NCI-H2107 (cell line): ENCODE measurements around the gene TMEM132D.

ENCODE experiments used
- DNase-seq: peaks from one replicate; lab custom pipeline; 2025; lab: John Stamatoyannopoulos, UW

TMEM132D gene

DNA sequence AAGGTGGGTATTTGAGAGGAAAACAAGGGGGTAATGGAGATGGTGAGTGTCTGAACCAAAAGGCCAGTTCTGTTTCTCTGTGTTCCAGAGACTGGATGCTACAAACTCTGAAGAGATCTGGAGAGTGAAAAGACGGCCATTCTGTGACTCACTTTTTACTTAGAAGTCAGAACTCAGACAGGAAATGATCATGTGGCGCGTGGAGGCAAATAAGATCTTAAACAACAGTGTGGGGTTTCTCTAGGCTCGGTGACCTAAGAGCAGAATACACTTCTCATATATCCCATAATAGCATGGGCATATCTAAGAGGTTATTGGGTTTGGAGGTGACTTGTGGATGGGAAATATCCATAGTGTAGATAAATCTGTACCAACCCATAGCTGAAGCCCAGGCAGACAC lies 463.5 kb downstream of the TMEM132D start:
- no peak for DNase-seq

GRCh38 chr12:129434790-129435189 lies 469.0 kb downstream of the TMEM132D start:
- DNase-seq, result no peak

DNA sequence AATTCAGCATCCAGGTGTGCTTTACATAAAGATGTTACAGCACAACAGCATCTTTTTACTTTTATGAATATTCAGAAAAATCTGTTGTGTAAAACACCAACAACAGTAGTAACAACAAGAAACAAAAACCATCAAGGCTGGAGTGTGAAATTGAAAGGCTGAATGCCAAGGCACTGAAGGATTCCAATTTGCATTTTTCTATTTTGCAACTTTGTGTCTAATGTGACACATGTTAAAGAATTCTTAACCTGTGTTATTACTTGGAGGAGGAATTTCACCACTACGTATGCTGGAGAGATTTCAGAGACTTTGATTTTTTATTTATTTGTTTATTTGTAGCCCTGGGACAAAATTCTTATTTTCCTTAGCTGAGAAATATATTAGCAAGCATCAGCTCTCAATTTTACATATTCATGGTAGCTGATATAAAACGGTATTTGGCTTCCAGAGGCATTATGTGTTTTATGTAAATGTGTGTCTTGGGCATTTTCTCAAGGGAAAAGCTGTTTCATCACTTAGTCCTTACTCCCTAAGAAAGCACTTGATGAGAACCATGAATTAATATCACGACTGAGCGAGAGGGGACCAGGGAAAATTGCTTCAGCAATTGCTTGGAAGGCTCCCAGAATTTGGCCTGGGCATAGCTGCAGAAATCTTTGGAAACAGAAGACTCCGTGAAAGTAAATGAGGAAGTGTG lies 475.4 kb downstream of the TMEM132D start:
- no peak for DNase-seq

DNA sequence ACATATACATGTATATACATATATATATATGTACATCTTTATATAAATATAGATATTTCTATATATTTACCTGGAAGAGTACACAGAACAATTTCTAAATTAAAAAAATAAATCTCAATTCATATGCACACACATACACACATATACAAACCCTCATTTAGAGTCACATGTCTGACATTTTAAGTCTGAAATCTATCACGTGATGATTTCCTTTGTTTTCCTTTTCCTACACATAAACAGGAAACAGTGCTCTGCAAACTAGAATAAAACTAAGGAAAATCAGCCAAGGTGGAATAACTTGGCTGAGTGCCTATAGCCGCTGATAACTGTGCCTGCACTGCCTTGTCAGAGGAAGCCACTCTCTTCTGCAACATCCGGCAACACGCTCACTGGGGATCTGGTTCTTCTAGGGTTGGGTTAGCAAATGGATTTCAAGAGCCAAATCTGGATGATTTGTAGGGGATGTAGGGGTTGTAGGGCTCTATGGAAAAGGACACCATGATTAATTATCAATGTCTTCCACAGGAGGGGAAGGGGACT lies 480.7 kb downstream of the TMEM132D start:
- no peak for DNase-seq

- no peak for DNase-seq
Observed at GRCh38 chr12:129413295-129413694, 490.5 kb downstream of the TMEM132D start.

- DNase-seq, result no peak
Observed at GRCh38 chr12:129409281-129409680, 494.5 kb downstream of the TMEM132D start.

DNA sequence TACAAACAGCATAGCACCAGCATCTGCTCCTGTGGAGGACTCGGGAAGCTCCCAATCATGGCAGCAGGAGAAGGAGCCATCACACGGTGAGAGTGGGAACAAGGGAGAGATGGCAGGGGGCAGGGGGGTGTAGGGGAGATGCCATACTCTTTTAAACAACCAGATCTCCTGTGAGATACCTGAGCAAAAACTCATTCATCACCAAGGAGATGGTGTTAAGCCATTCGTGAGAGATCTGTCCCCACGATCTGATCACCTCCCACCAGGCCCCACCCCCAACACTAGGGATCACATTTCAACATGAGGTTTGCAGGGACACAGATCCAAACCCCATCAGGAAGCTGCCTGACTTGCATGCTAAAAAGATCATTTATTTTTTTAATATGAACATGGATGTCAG lies 499.3 kb downstream of the TMEM132D start:
- no peak for DNase-seq

- no peak for DNase-seq
Observed at GRCh38 chr12:129401572-129401971, 502.3 kb downstream of the TMEM132D start.

GRCh38 chr12:129394177-129394825 lies 509.5 kb downstream of the TMEM132D start:
- no peak for DNase-seq

GRCh38 chr12:129393357-129393937 lies 510.4 kb downstream of the TMEM132D start:
- no peak for DNase-seq

GRCh38 chr12:129385637-129385990 lies 518.2 kb downstream of the TMEM132D start:
- no peak for DNase-seq

GRCh38 chr12:129383956-129384355 lies 519.9 kb downstream of the TMEM132D start:
- no peak for DNase-seq

DNA sequence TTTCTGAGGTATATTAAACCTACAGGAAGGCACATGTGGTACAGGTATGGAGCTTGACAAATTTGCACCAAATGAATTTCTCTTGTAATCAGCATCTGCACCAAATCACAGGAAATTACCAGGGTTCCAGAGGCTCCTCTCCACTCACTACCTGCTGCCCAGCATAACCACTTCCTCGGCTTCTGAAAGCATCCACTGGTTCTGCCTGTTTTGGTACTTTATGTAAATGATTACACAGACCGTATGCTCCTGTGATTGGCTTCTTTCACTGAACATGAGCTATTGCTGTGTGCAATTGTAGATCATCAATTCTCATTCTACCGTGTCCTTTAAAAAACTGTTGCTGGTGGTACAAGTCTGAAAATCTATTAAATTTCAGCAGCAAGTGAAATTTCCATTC lies 522.1 kb downstream of the TMEM132D start:
- DNase-seq, result no peak

- DNase-seq, result no peak
Observed at GRCh38 chr12:129379076-129379804, 524.6 kb downstream of the TMEM132D start.

GRCh38 chr12:129378496-129378895 lies 525.3 kb downstream of the TMEM132D start:
- peak; percentile 53 for DNase-seq

- DNase-seq, result no peak
Observed at GRCh38 chr12:129373746-129374145, 530.1 kb downstream of the TMEM132D start.

- no peak for DNase-seq
Observed at GRCh38 chr12:129372876-129373275, 530.9 kb downstream of the TMEM132D start.

- no peak for DNase-seq
Observed at GRCh38 chr12:129372348-129372747, 531.5 kb downstream of the TMEM132D start.

- DNase-seq, result no peak
Observed at GRCh38 chr12:129371268-129371667, 532.6 kb downstream of the TMEM132D start.

GRCh38 chr12:129366656-129367055 lies 537.2 kb downstream of the TMEM132D start:
- DNase-seq, result no peak

DNA sequence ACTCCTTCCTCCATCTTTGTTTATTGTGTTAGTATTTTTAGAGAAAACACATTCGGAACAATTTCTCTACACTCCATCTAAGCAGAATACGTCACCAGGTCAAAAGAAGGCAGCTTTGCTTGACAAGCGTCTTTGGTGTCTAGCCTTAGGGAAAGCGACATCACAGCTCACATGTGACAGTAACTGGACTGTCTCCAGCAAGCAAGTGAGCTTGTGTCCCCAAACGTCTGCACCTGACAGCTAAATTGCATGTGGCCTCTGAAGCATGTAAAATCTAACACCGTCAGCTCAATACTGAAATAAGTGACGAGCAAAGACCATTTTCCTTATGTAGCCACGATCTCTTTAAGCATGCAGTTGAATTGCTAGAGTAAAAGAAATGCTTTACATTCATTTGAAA lies 540.8 kb downstream of the TMEM132D start:
- DNase-seq, result no peak

- DNase-seq, result no peak
Observed at GRCh38 chr12:129357233-129357632, 546.6 kb downstream of the TMEM132D start.

DNA sequence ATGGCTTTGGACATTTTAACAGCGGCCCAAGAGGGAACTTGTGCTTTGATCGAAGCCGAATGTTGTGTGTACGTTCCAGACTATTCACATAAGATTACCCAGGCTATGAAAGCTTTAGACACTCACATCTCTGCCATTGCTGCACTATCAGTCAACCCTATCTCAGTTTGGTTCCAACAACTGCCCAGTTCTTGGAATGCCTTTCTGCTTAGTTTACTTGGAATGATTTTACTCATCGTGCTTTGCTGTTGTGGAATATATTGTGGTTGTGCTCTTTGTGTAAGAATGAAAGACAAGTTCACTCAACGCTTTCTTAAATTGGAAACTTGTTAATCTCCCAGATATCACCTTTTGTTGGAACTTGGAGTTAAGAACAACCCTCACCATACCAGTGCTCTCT lies 552.3 kb downstream of the TMEM132D start:
- no peak for DNase-seq
